AG09319 (cell line): Measurements from ENCODE around the gene UIMC1.

ENCODE experiments used
- DNase-seq: peaks from one replicate; pipeline ENCODE4 v3.0.0-alpha.2; 2010; ENCODE audit warnings: low read depth; ENCODE audit errors: extremely low read depth
- CTCF ChIP-seq: IDR thresholded peaks from 2 replicates; pipeline ENCODE4 v1.5.1; 2011; ENCODE audit warnings: low read depth, mild to moderate bottlenecking, inconsistent platforms, low read length, moderate library complexity

UIMC1 gene

GRCh38 chr5:176980818-176981217 lies 25.8 kb downstream of the UIMC1 start:
- DNase-seq = no peak
- TF ChIP-seq CTCF = no peak

DNA sequence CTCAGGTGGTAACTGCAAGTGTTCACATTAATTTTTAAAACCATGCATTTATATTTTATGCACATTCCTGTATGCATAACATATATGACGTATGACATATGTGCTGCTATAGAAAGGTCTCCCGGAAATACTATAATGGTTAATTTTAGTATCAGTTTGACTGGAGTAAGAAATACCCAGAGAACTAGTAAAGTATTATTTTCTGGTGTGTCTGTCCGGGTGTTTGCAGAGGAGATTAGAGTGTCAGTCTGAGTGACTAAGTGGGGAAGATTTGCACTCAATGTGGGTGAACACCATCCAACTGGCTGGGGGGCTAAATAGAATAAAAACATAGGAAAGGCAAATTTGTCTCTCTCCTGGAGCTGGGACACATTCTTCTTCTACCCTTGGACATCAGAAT lies 26.9 kb downstream of the UIMC1 start:
- TF ChIP-seq CTCF = no peak
- no peak for DNase-seq

DNA sequence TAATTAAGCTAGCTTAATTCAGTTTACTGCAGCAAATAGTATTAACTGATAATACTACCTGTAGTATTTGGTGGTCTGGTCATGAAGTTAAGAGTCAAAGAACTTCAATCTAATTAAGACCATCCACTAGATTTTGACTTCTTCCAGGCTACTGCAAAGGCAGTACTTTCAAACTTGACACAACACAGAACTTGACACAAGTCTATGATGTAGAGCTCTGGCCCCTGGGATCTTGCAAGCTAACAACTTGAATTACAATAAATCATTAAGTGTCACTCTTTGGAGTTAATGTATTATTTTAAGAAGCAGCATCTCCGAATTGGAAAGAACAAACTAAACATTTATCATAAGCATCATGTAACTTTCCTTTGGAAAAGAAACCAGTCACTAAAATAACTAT lies 40.9 kb downstream of the UIMC1 start:
- no peak for TF ChIP-seq CTCF
- no peak for DNase-seq

DNA sequence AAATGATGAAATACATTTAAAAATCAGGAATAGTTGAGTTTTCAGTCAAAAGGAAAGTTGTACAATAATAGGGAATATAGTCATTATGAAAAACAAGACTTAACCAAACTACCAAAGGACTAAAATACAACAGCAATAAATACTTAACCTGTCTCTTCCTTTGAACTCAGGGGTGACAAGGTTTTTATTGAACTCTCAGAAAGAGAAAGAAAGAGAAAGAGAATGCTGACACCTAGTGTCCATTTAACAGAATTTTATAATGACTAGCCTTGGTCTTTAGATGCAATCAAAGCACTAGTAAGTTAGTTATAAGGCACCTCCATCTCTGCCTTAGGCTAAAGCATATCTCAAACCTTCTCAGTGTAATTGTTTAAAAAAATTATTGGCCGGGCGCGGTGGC lies 47.5 kb downstream of the UIMC1 start:
- TF ChIP-seq CTCF = peak; percentile 33
- no peak for DNase-seq

- no peak for TF ChIP-seq CTCF
- DNase-seq = no peak
These were observed 49.8 kb downstream of the UIMC1 start for GRCh38 chr5:176956756-176957155.

DNA sequence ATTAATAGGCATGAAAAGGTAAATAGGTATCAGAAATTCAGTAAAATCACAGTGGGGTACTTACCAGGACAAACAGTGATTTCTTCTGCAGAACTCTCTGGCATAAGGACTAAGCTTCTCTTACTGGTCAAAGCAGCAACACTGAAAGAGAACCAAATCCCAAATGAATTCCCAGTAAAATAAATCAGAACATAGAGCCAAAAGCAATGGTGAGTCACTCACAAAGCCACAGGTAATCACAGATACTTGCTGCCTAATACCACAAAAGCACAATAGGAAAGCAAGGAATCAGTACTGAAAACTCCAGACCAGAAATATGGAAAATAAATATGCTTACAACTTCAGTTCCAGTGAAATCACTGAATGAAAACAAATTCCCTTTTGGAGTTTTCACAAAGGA lies 50.7 kb downstream of the UIMC1 start:
- no peak for DNase-seq
- TF ChIP-seq CTCF = no peak

DNA sequence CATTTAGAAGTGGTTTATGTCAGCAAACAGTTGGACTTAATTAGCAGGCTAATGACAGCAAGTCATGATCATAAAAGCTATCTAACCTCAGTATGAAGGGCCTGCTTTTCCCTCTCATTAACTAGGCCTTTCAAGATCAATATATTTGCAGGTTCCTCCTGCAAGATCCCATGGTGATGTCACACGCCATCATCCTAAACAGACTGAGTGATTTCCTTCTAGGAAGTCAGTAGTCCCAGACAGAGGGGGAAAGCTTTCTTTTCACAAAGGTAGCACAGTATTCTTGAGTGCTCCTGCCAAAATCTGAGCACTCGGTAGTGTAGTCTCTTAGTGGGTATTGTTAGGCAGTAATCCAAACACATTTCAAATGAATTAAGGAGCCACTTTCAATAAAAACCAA lies 52.5 kb downstream of the UIMC1 start:
- no peak for TF ChIP-seq CTCF
- no peak for DNase-seq
